WTC11 (cell line): ENCODE results near the gene TAF5L. TPM values are rescaled to one million over a fixed set of nuclear protein-coding genes. Genes with fewer than 3 reads are reported as not detected.

Experiments
- ATAC-seq: fragments of 200-7000 bp; cut with Tn5 transposase; 2 replicates; pipeline ENCODE4 v1.10.0; 2021; ENCODE audit warnings: mild to moderate bottlenecking, moderate library complexity
- CTCF ChIA-PET: fragments of 300-600 bp; sonication (Branson Sonifier 250); formaldehyde crosslinking; loops from one replicate; lab custom pipeline; 2021; ENCODE audit warnings: antibody characterized with exemption; lab: Charles Lee
- POLR2A ChIA-PET: fragments of 350-600 bp; sonication (Branson Sonifier 250); formaldehyde crosslinking; loops from one replicate; lab custom pipeline; 2021; ENCODE audit warnings: antibody characterized with exemption; lab: Charles Lee
- DNase-seq: peaks from one replicate; pipeline ENCODE4 v3.0.0; 2021; ENCODE audit warnings: low spot score
- H3K27ac Mint-ChIP-seq: 2 replicates; pipeline ENCODE4 v1.8.0; 2021; ENCODE audit warnings: mixed read lengths
- H3K27me3 Mint-ChIP-seq: 2 replicates; pipeline ENCODE4 v1.8.0; 2021; ENCODE audit warnings: low read depth, mild to moderate bottlenecking, moderate library complexity, mixed read lengths
- H3K36me3 Mint-ChIP-seq: 2 replicates; pipeline ENCODE4 v1.8.0; 2021; ENCODE audit warnings: mixed read lengths
- H3K4me1 Mint-ChIP-seq: 2 replicates; pipeline ENCODE4 v1.8.0; 2022; ENCODE audit warnings: mixed read lengths
- H3K4me3 Mint-ChIP-seq: 2 replicates; pipeline ENCODE4 v1.8.0; 2021; ENCODE audit warnings: mild to moderate bottlenecking, moderate library complexity, mixed read lengths
- H3K9me3 Mint-ChIP-seq: 2 replicates; pipeline ENCODE4 v1.8.0; 2021; ENCODE audit warnings: mixed read lengths
- ARID4B ChIP-seq: sonication (generic); formaldehyde crosslinking; IDR thresholded peaks from 2 replicates; pipeline ENCODE4 v1.8.0; 2023; ENCODE audit warnings: missing genetic modification reagents, mild to moderate bottlenecking, borderline replicate concordance
- CREM ChIP-seq: sonication (generic); formaldehyde crosslinking; IDR thresholded peaks from 2 replicates; pipeline ENCODE4 v1.8.1; 2022; ENCODE audit warnings: mild to moderate bottlenecking, missing genetic modification reagents, moderate library complexity
- E2F1 ChIP-seq: sonication (generic); formaldehyde crosslinking; IDR thresholded peaks from 2 replicates; pipeline ENCODE4 v1.8.0; 2022; ENCODE audit warnings: mild to moderate bottlenecking, missing genetic modification reagents
- ELF4 ChIP-seq: sonication (generic); formaldehyde crosslinking; IDR thresholded peaks from 2 replicates; pipeline ENCODE4 v1.8.1; 2022; ENCODE audit warnings: low read depth, mild to moderate bottlenecking, moderate library complexity, missing genetic modification reagents
- NR2C2 ChIP-seq: sonication (generic); formaldehyde crosslinking; IDR thresholded peaks from 2 replicates; pipeline ENCODE4 v1.8.0; 2022; ENCODE audit warnings: mild to moderate bottlenecking, missing genetic modification reagents
- PREB ChIP-seq: sonication (generic); formaldehyde crosslinking; IDR thresholded peaks from 2 replicates; pipeline ENCODE4 v1.8.1; 2022; ENCODE audit warnings: mild to moderate bottlenecking, missing genetic modification reagents, moderate library complexity, borderline replicate concordance
- PRRX2 ChIP-seq: fragments of 250-450 bp; sonication (Bioruptor Pico); IDR thresholded peaks from 2 replicates; pipeline ENCODE4 v1.8.0; 2021; ENCODE audit warnings: mild to moderate bottlenecking
- SP1 ChIP-seq: sonication (generic); formaldehyde crosslinking; conservative IDR thresholded peaks from 2 replicates; pipeline ENCODE4 v1.8.1; 2022; ENCODE audit warnings: missing genetic modification reagents
- USF1 ChIP-seq: sonication (generic); formaldehyde crosslinking; IDR thresholded peaks from 2 replicates; pipeline ENCODE4 v1.8.0; 2022; ENCODE audit warnings: mild to moderate bottlenecking, missing genetic modification reagents
- ZBTB21 ChIP-seq: sonication (generic); formaldehyde crosslinking; IDR thresholded peaks from 2 replicates; pipeline ENCODE4 v1.8.1; 2023; ENCODE audit warnings: mild to moderate bottlenecking, missing genetic modification reagents, borderline replicate concordance
- ZNF281 ChIP-seq: sonication (generic); formaldehyde crosslinking; IDR thresholded peaks from 2 replicates; pipeline ENCODE4 v1.8.0; 2023; ENCODE audit warnings: mild to moderate bottlenecking, missing genetic modification reagents
- ZNF396 ChIP-seq: fragments of 250-450 bp; sonication (Bioruptor Pico); IDR thresholded peaks from 2 replicates; pipeline ENCODE4 v1.8.0; 2021; ENCODE audit warnings: mild to moderate bottlenecking, moderate library complexity, borderline replicate concordance
- ZNF512 ChIP-seq: sonication (generic); formaldehyde crosslinking; IDR thresholded peaks from 2 replicates; pipeline ENCODE4 v1.8.1; 2022; ENCODE audit warnings: missing genetic modification reagents, borderline replicate concordance
- total RNA-seq: library from RNA; stranded (reverse); gene quantifications from 3 replicates; pipeline ENCODE4 v1.2.3, GENCODE V29; 2021

TAF5L gene
- total RNA-seq, 1 experiment from 2014 or later: 23.8 TPM

GRCh38 chr1:229675396-229675795, 49.5 kb upstream of the TAF5L start (continued):
- TF ChIP-seq ZBTB21 (CRISPR knock-in tag) (no peak), E2F1 (CRISPR knock-in tag) (no peak), NR2C2 (CRISPR knock-in tag) (no peak), ZNF396 (no peak), ZNF281 (CRISPR knock-in tag) (no peak), SP1 (CRISPR knock-in tag) (no peak), ZNF512 (CRISPR knock-in tag) (no peak)

GRCh38 chr1:229674042-229674441, 48.1 kb upstream of the TAF5L start:
- TF ChIP-seq USF1 (CRISPR knock-in tag) (no peak), ZBTB21 (CRISPR knock-in tag) (no peak), CREM (no peak), PREB (CRISPR knock-in tag) (no peak), ELF4 (CRISPR knock-in tag) (no peak), ARID4B (no peak), PRRX2 (CRISPR knock-in tag) (no peak)
- TF ChIP-seq, all 79 proteins: peak for 0
- Mint-ChIP-seq H3K27ac (no peak overlapping the region), H3K9me3 (no peaks in the 10 kb centered on the region), H3K4me1 (0 out of 2 replicates have a peak, but pooled peaks cover 3% of the 10 kb centered on the region), H3K36me3 (no peaks in the 10 kb centered on the region), H3K27me3 (no peaks in the 10 kb centered on the region), H3K4me3 (no peak overlapping the region)
- no peak for DNase-seq
- POLR2A ChIA-PET: interaction anchor here (0.7 kb wide), 1 partner anchor 611 kb away, joined by 6 read pairs; no protein-coding TSS in a partner anchor
- CTCF ChIA-PET: interaction anchor here (1.2 to 1.6 kb wide), 2 partner anchors 13 to 175 kb away, joined by 4 to 5 read pairs; no protein-coding TSS in a partner anchor
- ATAC-seq: no peak; the same call in 1 of the 2 replicates
